Stimulated activated CD8-positive, alpha-beta memory T cell treated with anti-CD3 and anti-CD28 coated beads, Interleukin-15, amount 100 ng/mL, for 48 hours (primary cell): ENCODE results near the gene GRAMD2B.

Experiments
- DNase-seq, 2 donors: peaks; one replicate each; pipeline ENCODE4 v3.0.0-alpha.2; 2020; ENCODE audit warnings: low read depth in 2 of 2

Gene GRAMD2B

DNA sequence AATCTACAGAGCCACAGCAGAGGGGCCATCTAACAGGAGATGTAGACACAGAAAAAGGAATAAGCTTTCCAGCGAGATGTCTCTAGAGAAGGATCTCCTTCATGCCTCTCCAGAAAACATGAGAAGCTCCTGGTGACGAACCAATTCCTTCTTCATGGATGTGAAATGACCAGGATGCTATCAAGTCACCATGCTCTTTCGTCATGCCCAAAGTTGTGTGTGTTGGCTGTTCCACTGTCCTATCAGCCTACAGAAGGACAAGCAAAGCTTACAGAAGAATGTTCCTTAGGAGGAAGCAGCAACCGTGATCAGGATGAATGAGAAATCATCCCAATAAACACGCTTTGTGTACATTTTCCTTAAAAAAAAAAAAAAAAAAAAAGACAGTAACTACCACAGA lies 117.4 kb downstream of the GRAMD2B start:
- no peak for DNase-seq

DNA sequence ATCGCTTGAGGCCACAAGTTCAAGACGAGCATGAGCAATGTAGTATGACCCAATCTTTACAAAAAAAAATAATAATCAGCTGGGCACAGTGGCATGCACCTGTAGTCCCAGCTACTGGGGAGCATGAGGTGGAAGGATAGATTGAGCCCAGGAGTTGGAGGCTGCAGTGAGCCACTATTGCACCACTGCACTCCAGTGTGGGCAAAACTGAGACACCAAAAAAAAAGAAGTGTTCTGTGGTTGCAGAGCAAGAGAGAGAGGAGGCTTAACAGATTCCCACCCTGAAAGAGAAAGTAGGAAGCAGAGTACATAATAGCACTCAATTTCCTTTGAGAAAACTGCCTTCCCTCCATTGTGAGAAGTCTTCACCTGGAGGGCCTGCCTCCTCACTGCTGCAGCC lies 119.2 kb downstream of the GRAMD2B start:
- DNase-seq, result no peak

GRCh38 chr5:126543009-126543408 lies 119.8 kb downstream of the GRAMD2B start:
- DNase-seq, result no peak

GRCh38 chr5:126543660-126544059 lies 120.5 kb downstream of the GRAMD2B start:
- no peak for DNase-seq
